CD4-positive, alpha-beta T cell treated with Interleukin-4 for 4 hours (primary cell): ENCODE data around the gene UBE2V1.
"Not testable (repeated sequence)": the region's sequence is repeated elsewhere in the genome, so short reads cannot be mapped to it uniquely, and the experiment has no call there.

Experiments
- DNase-seq: peaks from one replicate; pipeline ENCODE4 v3.0.0-alpha.2; 2020

UBE2V1 gene

DNA sequence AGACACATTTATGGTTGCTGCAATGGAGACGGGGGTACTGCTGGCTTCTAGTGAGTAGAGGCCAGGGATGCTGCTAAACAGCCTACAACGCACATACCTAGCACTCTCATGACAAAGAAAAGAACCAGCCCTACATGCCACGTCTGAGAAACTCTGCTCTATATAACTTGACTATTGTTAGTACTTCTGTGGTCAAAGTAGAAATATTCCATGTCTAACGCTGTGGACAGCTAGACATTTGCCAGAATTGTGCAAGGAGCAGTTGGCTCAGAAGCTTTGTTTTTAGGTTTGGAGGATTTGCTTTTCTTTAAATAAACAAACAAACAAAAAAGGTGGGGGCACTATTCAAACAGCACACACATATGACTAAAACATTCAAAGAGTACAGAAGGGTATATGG lies 20.5 kb downstream of the UBE2V1 start:
- DNase-seq = no peak

DNA sequence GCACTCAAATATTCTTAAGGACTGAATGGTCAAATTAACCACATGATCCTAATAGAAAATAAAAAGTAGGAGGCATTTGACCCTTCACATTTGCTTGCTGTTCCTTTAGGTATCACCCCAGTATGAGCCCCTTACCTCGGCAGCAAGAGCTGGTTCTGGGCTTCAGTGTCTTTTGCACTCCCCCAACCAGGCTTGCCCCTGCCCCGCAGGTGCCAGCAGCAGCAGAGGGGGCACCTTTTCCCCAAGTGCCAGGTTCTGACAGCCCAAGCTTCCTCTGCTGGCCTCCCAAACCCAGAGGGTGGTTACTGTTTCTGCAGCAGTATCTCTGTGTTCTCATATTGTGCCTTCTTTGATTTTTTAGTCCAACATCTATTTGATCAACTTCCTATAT lies 23.2 kb downstream of the UBE2V1 start:
- no peak for DNase-seq

DNA sequence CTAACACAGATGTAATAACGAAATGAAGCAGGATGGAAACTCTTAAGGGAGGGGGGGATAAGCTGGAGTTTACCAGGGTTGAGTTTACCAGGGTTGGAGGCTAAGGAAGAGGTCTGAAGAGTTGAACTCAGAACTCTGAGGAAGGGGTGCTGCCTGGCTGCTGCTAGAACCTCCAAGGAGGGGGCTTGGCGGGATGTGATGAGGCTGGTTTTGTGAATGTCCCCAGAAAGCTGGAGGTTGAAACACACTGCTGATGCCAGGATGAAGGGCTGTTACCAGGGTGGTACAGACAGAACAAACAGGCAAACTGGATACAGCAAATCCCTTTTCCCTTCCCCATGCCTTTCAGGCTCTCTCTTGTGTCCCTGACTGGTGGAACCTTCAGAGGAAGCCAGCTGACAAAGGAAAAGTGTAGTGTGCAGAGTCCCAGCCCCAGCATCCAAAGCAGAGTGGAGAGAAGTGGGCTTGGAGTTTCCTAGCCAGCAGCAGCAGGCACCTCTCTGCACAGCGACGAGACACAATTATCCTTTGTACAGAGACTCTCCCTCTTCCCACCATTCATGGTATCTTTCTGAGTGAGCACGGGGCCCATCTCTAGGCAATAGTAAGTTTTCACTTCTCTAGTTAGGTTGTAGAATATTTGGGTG lies 23.7 kb downstream of the UBE2V1 start:
- DNase-seq = no peak

DNA sequence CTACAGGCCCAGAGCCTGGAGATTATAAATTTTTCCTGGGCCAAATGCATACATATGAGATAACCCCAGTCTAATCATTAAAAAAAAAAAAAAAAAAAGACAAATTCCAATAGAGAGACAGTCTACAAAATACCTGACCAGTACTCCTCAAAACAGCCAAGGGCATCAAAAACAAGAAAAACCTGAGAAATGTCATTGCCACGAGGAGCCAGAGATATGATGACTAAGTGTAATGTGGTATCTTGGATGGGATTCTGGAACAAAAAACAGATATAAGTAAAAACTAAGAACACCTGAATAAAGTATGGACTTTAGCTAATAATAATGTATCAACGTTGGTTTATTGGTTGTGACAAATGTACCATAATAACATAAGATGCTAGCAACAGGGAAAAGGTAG lies 24.9 kb downstream of the UBE2V1 start:
- no peak for DNase-seq

DNA sequence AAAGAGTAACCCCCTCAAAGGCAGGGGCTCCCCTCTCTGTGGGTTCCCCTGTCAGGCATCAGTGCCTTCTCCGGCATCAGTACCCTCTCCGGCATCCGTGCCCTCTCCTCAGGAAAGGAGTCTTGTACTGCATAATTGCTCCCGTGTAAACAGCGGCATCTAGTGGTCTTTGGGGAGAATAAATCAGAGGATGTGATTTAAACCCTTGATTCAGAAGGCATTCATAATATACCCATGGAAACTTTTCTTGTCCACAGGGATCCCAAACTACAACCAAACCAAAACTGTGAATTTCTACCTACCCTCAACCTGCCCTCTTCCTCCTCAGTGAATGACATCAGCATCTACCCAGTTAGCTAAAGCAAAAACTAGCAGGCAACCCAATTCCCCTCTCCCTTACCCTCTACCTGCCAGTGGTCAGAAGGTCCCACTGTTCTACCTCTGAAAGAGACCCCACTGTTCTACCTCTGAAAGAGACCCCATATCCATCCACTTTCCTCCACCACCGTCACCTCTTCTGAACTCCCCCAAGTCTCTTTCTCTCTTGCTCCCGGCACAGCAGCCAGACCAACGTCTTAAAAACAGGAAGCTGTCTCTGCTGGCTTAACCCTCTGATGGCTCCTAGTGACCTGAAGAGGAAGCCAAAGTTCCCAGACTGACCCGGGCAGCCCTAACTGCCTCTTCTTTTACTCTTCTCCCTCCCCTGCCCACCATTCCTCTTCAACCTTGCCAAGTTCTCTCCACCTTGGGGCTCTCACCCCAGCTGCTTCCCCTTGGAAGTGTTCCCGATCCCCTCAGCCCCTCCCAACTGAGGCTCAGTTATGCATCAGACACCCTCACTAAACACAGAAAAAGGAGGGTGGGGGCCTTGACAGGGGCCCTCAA lies 27.2 kb downstream of the UBE2V1 start:
- peak; percentile 68 for DNase-seq

DNA sequence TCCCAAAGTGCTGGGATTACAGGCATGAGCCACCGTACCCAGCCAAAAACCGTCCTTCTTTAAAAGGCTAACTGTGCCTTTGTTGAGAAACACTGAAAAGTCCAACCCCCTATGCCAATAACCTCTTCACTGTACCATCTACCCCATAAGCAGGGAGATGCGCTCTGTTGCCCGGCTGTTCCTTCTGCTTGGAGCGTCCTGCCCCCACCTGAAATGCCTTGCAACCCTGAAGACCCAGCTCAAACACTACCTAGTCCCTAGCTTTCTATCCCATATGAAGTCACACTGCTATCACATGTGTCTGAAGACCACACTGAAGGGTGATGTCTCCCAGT lies 27.8 kb downstream of the UBE2V1 start:
- DNase-seq = no peak

DNA sequence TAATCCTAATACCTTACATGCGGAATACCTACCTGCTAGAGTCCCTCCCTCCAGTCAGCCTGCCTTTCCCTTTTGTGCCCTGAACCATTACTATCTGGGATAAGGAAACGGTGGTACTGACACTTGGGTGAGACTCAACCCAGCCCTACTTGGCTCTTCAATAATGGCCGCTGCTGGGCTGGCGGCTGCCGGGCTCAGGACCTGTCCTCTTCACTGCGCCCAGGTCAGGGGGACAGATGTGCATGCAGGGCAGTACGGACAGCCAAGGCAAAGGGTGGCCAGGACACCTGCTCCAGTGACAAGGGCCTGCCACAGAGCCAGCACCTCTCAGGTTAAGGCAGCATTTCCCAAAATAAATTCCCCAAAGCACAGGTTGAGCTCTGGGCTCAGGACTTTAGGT lies 29.9 kb downstream of the UBE2V1 start:
- DNase-seq = no peak

DNA sequence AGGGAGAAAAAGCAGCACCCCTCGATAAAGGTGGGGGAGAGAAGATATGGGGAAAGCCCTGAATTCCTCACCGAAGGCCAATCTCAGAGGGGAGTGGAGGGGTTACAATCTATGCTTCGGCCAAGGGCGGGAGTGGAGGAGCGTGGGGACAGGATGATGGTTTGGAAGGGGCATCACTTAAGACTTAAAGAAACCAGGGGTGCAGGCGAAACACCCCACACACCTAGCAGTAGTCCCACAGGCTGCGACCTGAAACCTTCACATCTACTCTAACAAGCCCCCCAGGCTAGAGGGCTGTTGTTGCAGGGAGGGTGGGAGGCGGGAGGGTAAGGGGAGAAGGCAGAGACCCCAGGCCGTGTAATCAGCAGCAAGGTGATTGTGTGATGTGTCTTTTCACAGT lies 30.9 kb downstream of the UBE2V1 start:
- not testable (repeated sequence) for DNase-seq

DNA sequence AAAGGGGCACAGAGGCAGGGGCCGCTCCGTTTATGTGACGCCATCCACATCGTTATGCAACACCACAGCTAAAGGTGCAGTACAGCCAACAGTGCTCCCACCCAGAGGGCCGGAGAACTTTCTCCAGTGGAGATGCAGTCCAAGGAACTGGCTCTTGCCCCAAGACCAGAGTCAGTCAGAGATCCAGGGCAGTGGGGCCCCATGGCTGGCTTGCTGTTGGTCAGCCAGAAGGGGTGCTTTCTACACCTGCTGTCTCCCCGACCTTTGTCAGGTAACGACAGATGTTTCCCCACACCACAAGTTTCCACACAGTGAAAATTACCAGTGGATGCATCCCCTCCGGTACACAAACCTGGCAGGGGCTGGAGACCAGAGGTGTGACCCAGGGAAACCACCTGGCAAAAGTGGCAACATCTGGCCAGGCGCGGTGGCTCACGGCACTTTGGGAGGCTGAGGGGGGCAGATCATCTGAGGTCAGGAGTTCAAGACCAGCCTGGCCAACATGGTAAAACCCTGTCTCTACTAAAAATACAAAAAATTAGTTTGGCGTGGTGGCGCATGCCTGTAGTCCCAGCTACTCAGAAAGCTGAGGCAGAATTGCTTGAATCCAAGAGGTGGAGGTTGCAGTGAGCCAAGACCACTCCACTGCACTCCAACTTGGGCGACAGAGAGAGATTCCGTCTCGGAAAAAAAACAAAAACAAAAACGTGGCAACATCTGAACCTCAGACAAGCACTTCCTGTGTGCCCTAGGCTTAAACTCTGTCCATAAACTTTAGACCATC lies 34.9 kb downstream of the UBE2V1 start:
- no peak for DNase-seq

DNA sequence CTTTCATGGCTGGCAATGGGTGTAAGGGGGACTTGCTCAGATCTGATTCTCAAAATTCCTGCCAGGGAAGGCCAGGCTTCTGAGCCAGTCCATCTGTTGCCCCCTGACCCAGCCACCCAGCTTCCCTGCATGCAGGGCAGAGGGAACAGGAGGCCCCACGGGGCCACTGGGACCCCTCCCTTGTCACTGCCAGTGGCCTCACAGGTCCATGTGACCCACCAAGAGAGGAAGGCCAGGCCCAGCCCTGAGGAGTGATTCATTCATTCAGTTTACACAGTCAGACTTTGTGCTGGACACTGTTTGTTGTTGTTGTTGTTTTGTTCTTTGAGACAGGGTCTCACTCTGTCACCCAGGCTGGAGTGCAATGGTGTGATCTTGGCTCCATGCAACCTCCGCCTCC lies 39.5 kb downstream of the UBE2V1 start:
- no peak for DNase-seq

DNA sequence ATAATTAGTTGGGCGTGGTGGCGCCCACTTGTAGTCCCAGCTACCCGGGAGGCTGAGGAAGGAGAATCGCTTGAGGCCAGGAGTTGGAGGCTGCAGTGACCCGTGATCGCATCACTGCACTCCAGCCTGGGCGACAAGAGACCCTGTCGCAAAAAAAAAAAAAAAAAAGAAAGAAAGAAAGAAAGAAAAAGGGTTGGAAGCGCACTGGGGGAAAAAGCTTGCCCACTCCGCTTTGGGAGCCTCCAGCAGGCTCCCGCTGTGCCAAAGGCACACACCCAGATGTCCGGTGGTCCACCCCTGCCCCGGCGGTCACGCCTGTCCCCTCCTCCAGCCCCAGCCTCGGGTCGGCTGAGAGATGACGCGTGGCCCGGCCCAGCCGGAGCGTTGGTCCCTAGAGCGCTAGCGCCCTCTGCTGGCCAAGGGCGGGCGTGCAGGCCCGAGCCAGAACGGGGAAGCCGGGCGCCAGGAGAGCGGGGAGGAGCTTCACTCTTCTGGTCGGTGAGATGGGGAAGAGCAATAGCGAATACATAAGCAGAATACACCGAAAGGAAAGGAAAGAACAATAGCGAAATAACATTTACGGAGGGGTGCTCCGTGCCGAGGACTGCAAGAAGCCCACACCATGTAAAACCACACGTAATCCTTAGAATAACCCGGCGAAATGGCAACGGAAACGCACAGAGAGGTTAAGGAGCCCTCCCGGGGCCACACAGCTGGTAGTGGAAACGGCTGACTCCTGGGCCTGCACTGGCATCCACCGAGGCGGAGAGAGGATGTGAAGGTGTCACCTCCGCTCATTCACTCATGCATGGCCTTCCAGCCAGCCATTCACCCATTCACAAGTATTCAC lies 41.7 kb downstream of the UBE2V1 start:
- DNase-seq = peak; percentile 81

DNA sequence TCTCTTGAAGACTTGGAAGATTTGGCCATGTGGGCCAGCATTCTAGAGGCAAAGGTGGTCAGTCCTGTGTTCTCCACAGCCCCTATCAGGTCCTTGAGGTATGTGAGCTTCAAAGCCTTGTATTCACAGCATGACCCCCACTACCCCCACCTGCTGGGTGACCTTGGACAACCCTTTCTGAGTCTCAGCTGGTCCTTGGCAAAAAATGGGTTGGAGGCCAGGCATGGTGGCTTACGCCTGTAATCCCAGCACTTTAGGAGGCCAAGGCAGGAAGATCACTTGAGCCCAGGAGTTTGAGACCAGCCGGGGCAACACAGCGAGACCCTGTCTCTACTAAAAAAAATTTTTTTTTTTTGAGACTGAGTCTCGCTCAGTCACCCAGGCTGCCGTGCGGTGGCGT lies 42.6 kb downstream of the UBE2V1 start:
- no peak for DNase-seq

DNA sequence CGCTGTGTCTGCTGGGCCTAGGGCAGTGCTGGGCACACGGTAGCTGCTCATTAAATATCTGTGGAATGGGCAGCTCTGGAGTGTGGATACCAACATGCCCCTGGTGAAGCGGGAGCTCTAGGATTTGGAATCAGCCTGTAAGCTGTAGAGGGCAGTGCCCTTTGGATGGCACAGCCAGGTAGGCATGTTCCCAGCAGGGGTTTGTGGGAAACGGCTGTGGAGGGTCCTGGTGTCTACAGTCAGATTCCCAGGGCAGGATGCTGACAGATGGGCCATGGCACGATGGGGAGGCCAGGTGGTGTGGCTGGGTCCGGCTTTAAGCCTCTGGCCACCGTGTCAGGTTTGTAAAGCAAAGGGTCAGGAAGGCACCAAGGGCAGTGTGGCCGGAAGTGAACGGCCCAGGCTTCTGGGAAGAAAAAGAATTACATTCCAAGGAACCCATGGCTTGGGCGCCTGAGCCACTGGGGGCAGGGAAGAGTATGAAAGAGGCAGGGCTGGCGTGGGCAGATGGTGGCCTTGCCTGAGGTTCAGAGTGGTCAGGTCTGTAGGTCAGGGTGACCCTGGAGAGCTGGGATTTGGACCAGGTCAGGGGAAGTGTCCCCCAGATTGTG lies 44.8 kb downstream of the UBE2V1 start:
- no peak for DNase-seq

DNA sequence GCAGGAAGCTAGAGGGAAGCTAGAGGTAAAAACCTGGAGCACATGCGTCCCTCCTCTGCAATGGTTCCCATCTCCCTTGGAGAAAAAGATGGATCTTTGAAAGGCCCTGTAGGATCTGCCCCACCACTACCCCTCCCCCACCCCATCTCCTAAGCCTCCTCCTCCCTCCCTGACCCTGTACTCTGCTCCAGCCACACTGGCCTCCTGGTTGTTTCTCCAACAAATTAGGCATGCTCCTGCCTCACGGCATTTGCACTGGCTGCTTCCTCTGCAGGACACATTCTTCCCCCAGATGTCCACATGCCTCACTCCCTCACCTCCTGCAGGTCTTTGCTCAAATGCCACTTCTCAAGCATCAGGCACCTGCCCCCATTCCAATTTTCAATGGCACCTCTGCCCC lies 45.5 kb downstream of the UBE2V1 start:
- DNase-seq = no peak

DNA sequence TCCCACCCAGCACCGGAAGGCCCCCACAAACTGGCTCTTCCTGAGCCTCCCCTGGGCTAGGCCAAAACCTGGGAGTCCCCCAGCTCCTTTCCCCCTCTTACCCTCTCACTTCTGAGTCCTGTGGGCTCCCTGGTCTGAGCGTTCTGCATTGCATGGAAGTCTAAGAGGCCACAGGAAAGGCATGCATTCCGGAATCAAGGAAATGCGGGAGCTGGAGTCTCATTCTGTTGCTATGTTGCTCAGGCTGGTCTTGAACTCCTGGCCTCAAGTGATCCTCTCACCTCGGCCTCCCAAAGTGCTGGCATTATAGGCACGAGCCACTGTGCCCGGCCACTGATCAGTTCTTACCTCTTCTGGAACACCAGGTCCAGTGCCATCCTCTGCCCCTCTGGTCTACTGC lies 45.9 kb downstream of the UBE2V1 start:
- no peak for DNase-seq

DNA sequence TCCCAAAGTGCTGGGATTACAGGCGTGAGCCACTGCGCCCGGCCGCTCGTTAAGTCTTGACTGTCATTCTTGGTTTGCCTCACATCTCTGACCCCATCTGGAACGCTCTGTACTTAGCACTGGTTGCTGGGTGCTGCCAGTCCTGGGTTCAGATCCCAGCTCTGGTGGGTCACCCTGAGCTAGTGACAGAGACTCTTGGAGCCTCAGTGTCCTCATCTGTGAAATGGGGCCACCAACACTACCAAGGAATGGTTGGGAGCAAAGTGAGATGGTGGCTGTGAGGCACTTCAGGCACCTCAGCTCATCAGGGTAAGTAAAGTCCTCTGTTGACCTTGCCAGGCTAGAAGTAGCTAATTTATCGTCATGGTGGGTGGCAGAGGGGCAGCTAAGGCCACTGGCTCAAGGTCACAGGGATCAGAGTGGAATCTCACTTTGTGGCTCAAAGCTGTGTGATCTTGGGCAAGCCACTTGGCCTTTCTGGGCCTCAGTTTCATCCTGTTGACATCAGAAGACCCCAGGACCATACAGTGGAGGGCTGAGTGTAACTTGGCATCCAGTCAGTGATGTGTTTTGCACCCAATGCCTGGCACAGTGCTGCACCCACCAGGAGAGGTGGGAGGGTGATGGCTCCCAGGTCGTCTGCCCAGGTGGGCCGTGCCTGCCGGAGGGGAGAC lies 46.7 kb downstream of the UBE2V1 start:
- DNase-seq = no peak

DNA sequence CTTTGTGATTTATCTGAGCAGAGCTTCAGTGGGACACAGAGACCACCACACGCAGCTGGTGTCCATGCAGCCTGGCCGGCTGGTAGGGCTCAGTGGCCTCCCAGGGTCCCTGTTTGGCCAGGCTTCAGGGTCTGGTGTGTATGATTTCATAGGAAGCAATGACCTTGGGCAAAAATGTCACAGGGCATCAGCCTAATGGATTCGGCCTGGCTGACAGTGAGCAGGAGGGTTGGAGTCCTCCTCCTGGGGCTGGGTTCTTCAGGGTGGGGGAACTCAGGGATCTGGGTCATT lies 47.7 kb downstream of the UBE2V1 start:
- no peak for DNase-seq

DNA sequence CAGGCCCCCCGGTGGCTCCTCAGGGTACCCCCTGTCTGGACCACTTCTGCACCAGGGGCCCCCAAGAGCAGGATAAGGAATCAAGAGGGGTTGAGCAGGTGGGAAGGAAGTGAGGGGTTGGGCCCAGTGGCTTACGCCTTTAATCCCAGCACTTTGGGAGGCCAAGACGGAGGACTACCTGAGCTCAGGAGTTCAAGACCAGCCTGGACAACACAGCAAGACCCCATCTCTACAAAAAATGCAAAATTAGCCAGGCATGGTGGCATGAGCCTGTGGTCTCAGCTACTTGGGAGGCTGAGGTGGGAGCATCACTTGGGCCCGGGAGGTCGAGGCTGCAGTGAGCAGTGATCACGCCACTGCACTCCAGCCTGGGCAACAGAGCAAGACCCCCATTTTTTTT lies 49.2 kb downstream of the UBE2V1 start:
- DNase-seq = not testable (repeated sequence)

DNA sequence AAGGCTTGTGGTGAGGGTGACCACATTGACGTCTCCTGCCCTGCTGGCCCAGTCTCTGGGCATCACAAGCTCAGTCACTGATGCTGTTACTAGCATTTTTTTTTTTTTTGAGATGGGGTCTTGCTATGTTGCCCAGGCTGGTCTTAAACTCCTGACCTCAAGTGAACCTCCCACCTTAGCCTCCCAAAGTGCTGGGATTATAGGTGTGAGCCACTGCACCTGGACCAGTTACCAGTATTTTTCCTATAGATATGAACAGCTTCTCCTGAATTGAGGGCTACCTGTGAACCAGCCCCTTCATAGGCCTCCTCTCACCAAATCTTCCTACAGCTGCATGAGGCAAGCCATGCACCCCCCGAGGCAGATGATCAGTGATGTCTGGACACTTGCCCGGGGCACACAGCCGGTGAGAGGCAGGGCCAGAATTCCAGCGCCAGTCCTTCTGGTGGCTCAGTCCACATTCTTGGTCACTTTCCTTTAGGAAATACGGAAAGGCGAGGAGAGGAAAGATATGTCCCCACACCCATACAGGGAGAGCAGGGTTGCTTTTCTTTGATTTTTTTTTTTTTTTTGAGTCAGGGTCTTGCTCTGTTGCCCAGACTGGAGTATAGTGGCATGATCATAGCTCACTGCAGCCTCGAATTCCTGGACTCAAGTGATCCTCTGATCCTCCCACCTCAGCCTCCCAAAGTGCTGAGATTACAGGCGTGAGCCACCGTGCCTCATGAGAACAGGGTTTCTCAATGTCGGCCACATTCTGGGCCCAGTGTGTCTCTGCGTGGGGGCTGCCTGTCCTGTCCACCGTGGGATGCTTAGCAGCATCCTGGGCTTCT lies 50.7 kb downstream of the UBE2V1 start:
- no peak for DNase-seq

DNA sequence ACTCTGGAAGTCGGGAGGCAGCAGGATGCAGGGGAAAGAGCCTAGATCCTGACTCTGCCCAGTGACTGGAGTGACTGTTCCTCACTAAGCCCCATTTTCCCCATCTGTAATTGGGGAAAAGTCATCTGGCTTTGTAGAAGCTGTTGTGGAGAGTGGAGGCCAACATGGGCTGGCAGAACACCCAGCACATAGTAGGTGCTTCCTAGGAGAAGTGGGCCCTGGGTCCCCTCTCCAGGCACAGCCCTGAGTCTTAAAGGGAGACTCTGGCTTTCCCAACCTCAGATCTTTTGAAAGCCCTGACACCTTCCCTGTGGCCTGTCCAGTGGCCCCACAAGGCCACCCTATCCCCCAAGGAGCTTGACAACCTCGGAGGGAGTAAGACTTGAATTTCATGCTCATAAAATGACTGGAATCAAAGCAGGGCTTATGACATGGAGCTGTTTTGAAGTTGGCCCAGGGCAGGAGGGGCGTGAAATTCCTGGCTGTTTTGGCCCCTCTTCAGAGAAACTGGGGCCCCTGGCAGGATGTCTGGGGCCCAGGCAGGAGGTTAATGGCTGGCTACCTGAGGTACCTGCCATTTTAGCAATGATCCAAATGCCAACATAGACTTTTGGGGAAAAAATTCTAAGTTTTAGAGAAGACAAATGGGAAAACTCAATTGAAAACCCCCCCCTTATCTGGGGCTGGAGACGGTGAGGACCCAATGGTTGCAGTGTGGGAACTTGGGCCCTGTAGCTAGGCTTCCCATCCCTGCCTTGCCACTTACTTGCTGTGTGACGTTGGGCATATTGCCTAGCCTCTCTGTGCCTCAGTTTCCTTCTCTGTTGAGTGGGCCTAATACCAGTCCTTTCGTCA lies 51.6 kb downstream of the UBE2V1 start:
- no peak for DNase-seq
